Right cardiac atrium (tissue), 5 donors: ENCODE data around the gene WNT8B. TPM values are rescaled to one million over a fixed set of nuclear protein-coding genes. Genes with fewer than 3 reads are reported as not detected.

Experiments
- ATAC-seq, 2 donors: fragments of 200-7000 bp; cut with Tn5 transposase; one replicate each; pipeline versions ENCODE4 v1.8.0 to v1.9.1; 2020; ENCODE audit warnings: moderate library complexity in 2 of 2, mild to moderate bottlenecking in 1 of 2
- DNase-seq, 3 donors: peaks; one replicate each; pipeline ENCODE4 v3.0.0-alpha.2; 2020
- H3K27ac ChIP-seq: one replicate; pipeline ENCODE4 v1.5.1; 2013; ENCODE audit warnings: mild to moderate bottlenecking, low read length, control low read depth, moderate library complexity
- H3K27me3 ChIP-seq: one replicate; pipeline ENCODE4 v1.6.1; 2013; ENCODE audit not compliant: control insufficient read depth, insufficient read depth
- H3K4me1 ChIP-seq: one replicate; pipeline ENCODE4 v1.6.1; 2013; ENCODE audit warnings: low read length; ENCODE audit not compliant: control insufficient read depth, insufficient read depth
- H3K4me3 ChIP-seq: one replicate; pipeline ENCODE4 v1.5.1; 2013; ENCODE audit warnings: low read length, control low read depth
- H3K9me3 ChIP-seq: one replicate; pipeline ENCODE4 v1.6.1; 2013; ENCODE audit warnings: low read length; ENCODE audit not compliant: control insufficient read depth
- WGBS: extraction: QIAGEN DNeasy Blood & Tissue Kit; methylation state at CpG from one replicate; pipeline ENCODE4 v1.1.7; 2013; 5-methylcytosine and 5-hydroxymethylcytosine counted together
- intact Hi-C, 4 donors: fragments of 100-400 bp; cut with DNase I; formaldehyde crosslinking; loops; one replicate each; pipeline versions ENCODE4 v1.11.0 to v1.14.0; 2022 to 2023
- polyA plus RNA-seq: library from polyadenylated mRNA; stranded (reverse); fragments of 200-250 nt; gene quantifications from one replicate; pipeline ENCODE4 v1.2.3, GENCODE V29; 2013
- total RNA-seq, 4 donors: library from RNA; stranded (reverse); fragmentation: NEBNext Ultra II Directional; extraction: Animal tissue kit (Norgen Biotek cat#: 25700); gene quantifications; one replicate each; pipeline ENCODE4 v1.2.1, GENCODE V29; 2021
- donor health status: healthy with polysubstance abuse.
- donor health status: DM: no; HTN: yes; CAD: no.
- donor health status: DM: no; HTN: no; CAD: no.
- donor health status: DM: no; HTN: yes; CAD: no; lungs with severe emphysema.
- donor health status: DM: yes; HTN: yes; CAD: no.

Gene WNT8B
- total and polyA plus RNA-seq, 5 donors, result not detected

GRCh38 chr10:100483876-100484666 lies 21.3 kb downstream of the WNT8B start:
- WGBS, result 82% methylated on average over 5 of the region's 5 CpGs
- Histone ChIP-seq H3K9me3 (no peaks in the 10 kb centered on the region), H3K4me1 (peaks cover 3% of the 10 kb centered on the region), H3K27ac (no peak overlapping the region), H3K4me3 (no peak overlapping the region), H3K27me3 (no peaks in the 10 kb centered on the region)
- no peak for DNase-seq
- intact Hi-C loops, result no loop called here
- ATAC-seq, result no peak

GRCh38 chr10:100485366-100485765 lies 22.6 kb downstream of the WNT8B start:
- Histone ChIP-seq H3K4me1 (peaks cover 3% of the 10 kb centered on the region), H3K4me3 (no peak overlapping the region), H3K9me3 (no peaks in the 10 kb centered on the region), H3K27me3 (no peaks in the 10 kb centered on the region), H3K27ac (no peak overlapping the region)
- DNase-seq (no peak), ATAC-seq (no peak)
- WGBS, result 66% methylated on average over 8 of the region's 8 CpGs
- intact Hi-C loops, result no loop called here

- Histone ChIP-seq H3K27me3 (no peaks in the 10 kb centered on the region), H3K4me1 (peaks cover 3% of the 10 kb centered on the region), H3K27ac (no peak overlapping the region), H3K4me3 (no peak overlapping the region), H3K9me3 (no peaks in the 10 kb centered on the region)
- 86% methylated on average over 10 of the region's 10 CpGs for WGBS
- DNase-seq (no peak), ATAC-seq (no peak)
- intact Hi-C loops, result no loop called here
Measured at GRCh38 chr10:100485801-100486495, 23.1 kb downstream of the WNT8B start.

- intact Hi-C loops, result no loop called here
- ATAC-seq, result no peak
- WGBS, result 90% methylated on average over 6 of the region's 6 CpGs
Measured at GRCh38 chr10:100487529-100487928, 24.7 kb downstream of the WNT8B start.

GRCh38 chr10:100489396-100489795 lies 26.6 kb downstream of the WNT8B start:
- Histone ChIP-seq H3K4me3 (no peak overlapping the region), H3K27ac (no peak overlapping the region), H3K4me1 (no peaks in the 10 kb centered on the region), H3K9me3 (no peaks in the 10 kb centered on the region), H3K27me3 (no peaks in the 10 kb centered on the region)
- no peak for DNase-seq
- no peak for ATAC-seq
- 83% methylated on average over 5 of the region's 5 CpGs for WGBS
- intact Hi-C loops, result no loop called here

More at GRCh38 chr10:100487529-100487928, 24.7 kb downstream of the WNT8B start:
- Histone ChIP-seq H3K4me3 (no peak overlapping the region), H3K4me1 (no peaks in the 10 kb centered on the region), H3K27ac (no peak overlapping the region), H3K27me3 (no peaks in the 10 kb centered on the region), H3K9me3 (no peaks in the 10 kb centered on the region)
- no peak for DNase-seq

GRCh38 chr10:100490531-100490930 lies 27.7 kb downstream of the WNT8B start:
- WGBS, result 84% methylated on average over 2 of the region's 2 CpGs
- no peak for ATAC-seq

GRCh38 chr10:100496567-100496966 lies 33.8 kb downstream of the WNT8B start:
- Histone ChIP-seq H3K27me3 (no peaks in the 10 kb centered on the region), H3K4me1 (no peaks in the 10 kb centered on the region), H3K4me3 (no peak overlapping the region), H3K27ac (no peak overlapping the region), H3K9me3 (no peaks in the 10 kb centered on the region)
- WGBS, result 98% methylated on average over 2 of the region's 2 CpGs
- intact Hi-C loops, result no loop called here
- no peak for ATAC-seq
- no peak for DNase-seq

More at GRCh38 chr10:100490531-100490930, 27.7 kb downstream of the WNT8B start:
- Histone ChIP-seq H3K9me3 (no peaks in the 10 kb centered on the region), H3K4me1 (no peaks in the 10 kb centered on the region), H3K27ac (no peak overlapping the region), H3K4me3 (no peak overlapping the region), H3K27me3 (no peaks in the 10 kb centered on the region)
- intact Hi-C loops, result no loop called here
- no peak for DNase-seq

- no peak for ATAC-seq
- Histone ChIP-seq H3K27ac (no peak overlapping the region), H3K4me3 (no peak overlapping the region), H3K27me3 (no peaks in the 10 kb centered on the region), H3K9me3 (no peaks in the 10 kb centered on the region), H3K4me1 (no peaks in the 10 kb centered on the region)
- 96% methylated on average over 4 of the region's 4 CpGs for WGBS
- intact Hi-C loops, result no loop called here
- no peak for DNase-seq
Measured at GRCh38 chr10:100498059-100498458, 35.2 kb downstream of the WNT8B start.

GRCh38 chr10:100501423-100501822 lies 38.6 kb downstream of the WNT8B start:
- Histone ChIP-seq H3K4me3 (no peak overlapping the region), H3K27ac (no peak overlapping the region), H3K9me3 (no peaks in the 10 kb centered on the region), H3K4me1 (no peaks in the 10 kb centered on the region), H3K27me3 (no peaks in the 10 kb centered on the region)
- DNase-seq, result no peak
- intact Hi-C loops, result loop anchor here in 1 of 4 donors (10.0 kb wide), 1 partner anchor 167 kb away; the partner anchor contains the start of gene PKD2L1
- ATAC-seq, result no peak

- Histone ChIP-seq H3K27me3 (no peaks in the 10 kb centered on the region), H3K4me1 (no peaks in the 10 kb centered on the region), H3K27ac (no peak overlapping the region), H3K4me3 (no peak overlapping the region), H3K9me3 (no peaks in the 10 kb centered on the region)
- ATAC-seq (no peak), DNase-seq (no peak)
- WGBS, result 89% methylated on average over 1 of the region's 1 CpG
- intact Hi-C loops, result loop anchor here in 1 of 4 donors (10.0 kb wide), 1 partner anchor 168 kb away; the partner anchor contains the start of gene PKD2L1
Measured at GRCh38 chr10:100502926-100503494, 40.2 kb downstream of the WNT8B start.

GRCh38 chr10:100504096-100504495 lies 41.3 kb downstream of the WNT8B start:
- H3K9me3 ChIP-seq, result no peaks in the 10 kb centered on the region
- no peak overlapping the region for H3K27ac ChIP-seq
- H3K27me3 ChIP-seq, result no peaks in the 10 kb centered on the region
- WGBS, result 65% methylated on average over 5 of the region's 5 CpGs
- H3K4me1 ChIP-seq, result no peaks in the 10 kb centered on the region
- intact Hi-C loops, result loop anchor here in 1 of 4 donors (10.0 kb wide), 1 partner anchor 169 kb away; the partner anchor contains the start of gene PKD2L1
- no peak for ATAC-seq
- no peak overlapping the region for H3K4me3 ChIP-seq
- no peak for DNase-seq
